GM21360 (cell line): ENCODE results near the gene BLM.
A peak's percentile ranks its signal among the peaks of the same experiment; 100 is the strongest.

Source experiments
- ATAC-seq: cut with Tn5 transposase; IDR thresholded peaks from one replicate; pipeline ENCODE4 v1.9.1; 2021; ENCODE audit warnings: mild to moderate bottlenecking, moderate library complexity; ENCODE audit not compliant: unreplicated experiment

Gene BLM

DNA sequence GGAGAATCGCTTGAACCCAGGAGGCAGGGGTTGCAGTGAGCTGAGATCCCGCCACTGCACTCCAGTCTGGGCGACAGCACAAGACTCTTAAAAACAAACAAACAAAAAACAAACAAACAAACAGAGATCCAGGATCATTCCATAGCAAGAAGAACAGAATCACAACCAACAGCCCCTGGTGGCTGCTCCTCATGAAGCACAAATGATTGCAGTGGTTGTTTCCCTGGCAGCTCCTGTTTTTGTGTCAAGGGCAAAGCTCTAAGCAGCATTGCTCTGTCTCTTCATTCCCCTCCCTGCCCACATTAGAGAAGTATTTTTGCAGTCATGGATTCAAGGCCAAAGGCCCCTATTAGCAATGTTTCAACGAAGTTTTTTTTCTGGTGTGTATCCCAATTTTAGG lies 25.8 kb upstream of the BLM start:
- no peak for ATAC-seq

DNA sequence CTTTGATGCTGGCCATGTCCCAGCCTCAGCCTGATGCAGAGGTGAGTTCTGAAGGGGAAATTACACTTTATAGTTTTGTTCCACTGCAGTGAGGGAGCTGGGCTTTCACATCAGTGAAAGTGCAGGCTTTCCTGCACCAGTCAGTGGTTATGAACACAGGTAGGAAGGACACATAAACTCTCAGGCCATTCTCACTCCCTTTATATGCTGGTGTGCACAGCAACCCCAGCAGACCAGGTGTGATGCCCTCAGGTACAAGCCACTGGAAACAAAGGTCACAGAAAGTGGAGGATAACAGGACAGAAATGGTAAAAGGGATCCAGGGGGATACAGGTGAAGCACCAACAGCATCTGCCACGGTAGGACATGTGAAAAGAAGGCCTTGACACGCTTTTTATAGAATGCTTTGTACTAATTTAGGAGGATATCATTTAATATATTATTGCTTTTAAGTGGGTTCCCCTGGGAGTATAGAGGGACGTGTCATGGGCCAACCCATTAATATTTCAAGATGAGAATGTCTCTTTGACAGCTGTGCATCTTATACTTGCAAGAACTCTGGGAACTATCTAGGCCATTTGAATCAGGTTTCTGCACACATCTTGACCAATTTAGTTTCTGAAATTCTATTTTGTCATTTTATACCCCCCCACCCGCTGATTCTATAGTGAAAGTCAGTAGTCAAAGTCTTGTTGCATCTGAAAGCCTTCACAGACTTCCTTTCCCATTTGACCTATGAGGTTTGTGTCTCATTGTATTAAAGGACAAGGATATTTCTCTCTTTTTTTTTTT lies 25.0 kb upstream of the BLM start:
- ATAC-seq, result peak; percentile 67

DNA sequence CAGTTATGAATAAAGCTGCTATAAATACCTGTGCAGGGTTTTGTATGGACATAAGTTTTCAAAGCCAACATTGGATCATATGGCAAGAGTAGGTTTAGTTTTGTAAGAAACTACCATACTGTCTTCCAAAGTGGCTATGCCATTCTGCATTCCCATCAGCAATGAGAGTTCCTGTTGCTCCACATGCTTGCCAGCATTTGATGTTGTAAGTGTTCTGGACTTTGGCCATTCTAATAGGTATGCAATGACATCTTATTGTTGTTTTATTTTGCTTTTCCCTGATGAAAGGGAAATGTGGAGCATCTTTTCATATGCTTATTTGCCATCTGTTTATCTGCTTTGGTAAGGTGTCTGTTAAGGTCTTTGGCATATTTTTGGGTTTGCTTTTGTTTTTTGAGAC lies 22.2 kb upstream of the BLM start:
- no peak for ATAC-seq

DNA sequence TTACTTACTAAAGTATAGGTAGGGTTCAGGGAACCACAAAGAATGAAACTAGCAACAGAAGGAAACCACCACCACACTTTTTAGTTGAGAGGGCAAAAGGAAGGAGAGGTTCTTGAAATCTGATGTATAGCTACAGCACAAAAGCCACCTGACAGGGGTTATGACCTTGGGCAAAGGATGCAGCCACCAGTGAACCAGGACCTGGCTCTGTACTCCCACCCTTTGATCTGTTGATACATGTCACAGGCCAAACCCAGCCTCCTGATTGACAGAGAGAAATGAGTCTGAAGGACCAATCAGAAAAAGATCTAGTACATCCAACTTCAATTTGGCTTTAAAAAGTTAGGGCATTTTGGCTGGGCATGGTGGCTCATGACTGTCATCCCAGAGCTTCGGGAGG lies 20.0 kb upstream of the BLM start:
- no peak for ATAC-seq

DNA sequence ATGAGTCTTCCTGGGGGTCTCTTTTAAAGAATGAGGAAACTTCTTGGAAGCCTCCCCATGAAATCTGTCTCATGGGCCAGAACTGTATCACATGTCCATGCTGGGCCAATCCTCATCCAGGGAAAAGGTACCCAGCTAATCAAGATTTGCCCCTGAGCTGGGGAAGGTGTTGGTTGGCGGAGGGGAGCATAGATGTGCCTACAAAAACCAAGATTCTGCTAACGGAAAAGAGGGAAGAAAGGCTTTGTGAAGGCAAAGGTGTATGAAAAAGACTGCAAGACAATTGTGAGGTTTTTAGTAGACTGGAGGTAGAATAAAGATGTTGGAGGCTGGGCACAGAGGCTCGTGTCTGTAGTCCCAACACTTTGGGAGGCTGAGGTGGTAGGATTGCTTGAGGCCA lies 18.5 kb upstream of the BLM start:
- no peak for ATAC-seq

DNA sequence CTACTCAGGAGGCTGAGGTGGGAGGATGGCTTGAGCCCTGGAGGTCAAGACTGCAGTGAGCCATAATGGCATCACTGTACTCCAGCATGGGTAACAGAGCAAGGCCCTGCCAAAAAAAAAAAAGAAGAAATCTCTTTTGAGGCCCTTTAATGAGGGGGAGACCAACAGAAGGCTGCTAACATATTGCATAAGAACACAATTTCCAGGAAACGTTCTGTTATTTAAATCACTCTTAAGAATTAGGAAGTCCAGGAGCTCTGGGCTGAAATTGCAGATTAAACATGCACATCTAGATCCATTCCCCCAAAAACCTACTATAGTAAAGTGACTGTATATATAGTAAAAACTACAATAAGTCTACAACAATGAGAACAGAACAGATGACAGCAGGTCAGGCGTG lies 16.1 kb upstream of the BLM start:
- no peak for ATAC-seq

DNA sequence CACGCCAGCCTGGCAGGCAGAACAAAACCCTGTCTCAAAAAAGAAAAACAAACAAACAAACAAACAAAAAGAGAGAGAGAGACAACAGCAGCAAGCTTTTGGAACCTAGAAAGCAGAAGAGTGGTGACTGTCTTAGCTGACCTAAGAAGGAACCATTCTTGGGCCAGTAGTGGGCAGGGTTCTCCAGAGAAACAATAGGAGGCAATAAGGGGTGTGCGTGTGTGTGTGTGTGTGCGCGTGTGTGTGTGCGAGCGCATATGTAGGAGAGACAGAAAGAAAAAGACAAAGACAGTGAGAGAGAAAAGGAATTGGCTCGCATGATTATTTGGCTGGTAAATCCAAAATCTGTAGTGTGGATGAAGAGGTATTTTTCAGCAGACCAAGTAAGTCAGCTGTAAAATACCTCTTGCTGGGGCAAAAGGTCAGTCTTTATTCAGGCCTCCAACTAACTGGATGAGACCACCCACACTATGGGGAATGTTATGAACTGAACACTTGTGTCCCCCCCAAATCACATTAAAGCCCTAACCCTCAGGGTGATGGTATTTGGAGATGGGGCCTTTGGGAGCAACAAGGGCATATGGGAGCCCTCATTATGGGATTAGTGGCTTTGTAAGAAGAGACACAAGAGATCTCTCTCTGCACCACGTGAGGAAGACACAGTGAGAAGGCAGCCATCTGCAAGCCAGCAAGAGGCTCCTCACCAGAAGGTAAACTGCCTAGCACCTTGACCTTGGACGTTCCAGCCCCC lies 15.1 kb upstream of the BLM start:
- ATAC-seq, result no peak

DNA sequence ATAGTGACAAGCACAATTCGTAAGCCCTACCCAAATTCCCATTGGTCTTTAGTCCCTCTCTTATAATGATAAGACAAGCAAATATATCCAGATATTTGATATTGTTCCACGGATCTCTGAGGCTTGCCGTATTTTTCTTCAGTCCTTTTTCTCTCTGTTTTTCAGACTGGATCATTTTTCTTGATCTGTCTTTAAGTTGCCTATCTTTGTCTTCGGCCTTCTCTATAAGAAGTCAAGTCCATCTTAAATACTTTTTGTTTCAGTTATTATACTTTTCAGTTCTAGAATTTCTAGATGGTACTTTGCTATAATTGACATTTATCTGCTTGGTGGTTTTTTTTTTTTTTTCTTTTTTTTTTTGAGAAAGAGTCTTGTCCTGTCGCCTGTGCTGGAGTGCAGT lies 13.7 kb upstream of the BLM start:
- no peak for ATAC-seq

DNA sequence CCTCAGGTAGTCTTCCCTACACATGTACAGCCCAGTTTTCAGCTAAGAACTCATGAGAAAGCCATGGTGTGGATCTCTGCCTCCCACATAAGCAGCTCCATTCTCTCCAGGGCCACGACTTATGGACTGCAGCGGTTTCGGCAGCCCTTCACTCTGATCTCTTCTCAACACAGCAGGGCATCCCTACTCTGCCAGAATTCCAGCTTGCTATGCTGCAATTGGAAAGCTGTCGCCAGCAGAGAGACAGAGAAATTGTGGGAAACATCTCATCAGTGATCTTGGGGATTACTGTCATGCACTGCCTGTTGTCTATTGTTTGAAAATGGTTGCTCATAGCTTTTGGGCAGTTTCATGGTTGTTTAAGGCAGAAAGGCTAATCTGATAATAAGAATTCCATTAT lies 11.9 kb upstream of the BLM start:
- no peak for ATAC-seq

DNA sequence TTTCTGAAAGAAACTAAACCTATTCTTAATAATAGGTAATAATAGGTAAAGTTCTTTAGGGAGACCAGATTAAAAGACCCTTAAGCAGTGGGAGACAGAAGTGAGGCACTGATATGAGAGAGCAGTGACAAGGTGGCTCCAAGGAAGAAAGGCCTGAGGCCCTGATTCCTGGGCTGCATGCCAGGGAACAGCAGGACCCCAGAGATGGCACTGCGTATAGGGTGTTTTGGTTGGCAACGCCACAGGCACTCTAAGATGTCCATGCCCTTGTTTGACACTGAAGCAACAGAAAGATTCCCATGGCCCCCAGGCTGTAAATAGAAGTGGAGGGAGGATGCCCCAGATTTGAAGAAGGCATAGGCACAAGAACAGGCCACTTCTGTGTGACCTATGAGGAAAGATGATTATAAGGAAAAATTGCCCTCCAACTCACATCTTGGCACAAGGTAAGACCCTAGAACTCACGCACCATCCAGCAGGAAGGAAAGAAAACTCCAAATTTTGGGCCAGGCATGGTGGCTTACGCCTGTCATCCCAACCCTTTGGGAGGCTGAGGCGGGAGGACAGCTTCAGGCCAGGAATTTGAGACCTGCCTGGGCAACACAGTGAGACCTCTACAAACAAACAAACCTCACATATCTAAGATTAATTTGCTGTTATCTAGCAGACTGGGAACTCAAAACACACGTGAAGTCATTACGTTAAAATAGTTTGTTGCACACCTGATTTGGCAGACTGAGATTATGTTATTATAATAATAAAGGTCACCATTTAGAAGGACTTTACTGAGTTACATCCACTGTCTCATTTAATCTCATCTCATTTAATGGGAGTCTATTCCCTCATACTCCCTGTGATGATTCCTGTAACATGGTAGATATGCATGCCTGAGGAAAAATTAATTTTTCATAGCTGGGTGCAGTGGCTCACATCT lies 10.5 kb upstream of the BLM start:
- ATAC-seq, result no peak

DNA sequence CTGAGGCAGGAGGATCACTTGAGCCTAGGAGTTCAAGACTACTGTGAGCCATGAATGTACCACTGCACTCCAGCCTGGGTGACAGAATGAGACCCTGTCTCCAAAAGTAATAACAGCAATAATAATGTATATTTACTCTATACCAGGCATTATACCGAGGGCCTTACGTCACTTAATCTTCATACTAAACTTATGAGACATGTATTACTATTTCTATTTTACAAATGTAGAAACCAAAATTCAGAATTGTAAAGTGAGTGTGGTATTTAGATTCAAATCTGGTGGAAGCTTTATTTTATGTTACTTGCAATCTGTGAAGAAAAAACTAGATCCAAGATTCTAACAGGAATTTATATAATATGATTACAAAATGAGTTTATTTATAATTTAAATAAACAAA lies 9.7 kb upstream of the BLM start:
- ATAC-seq, result no peak

DNA sequence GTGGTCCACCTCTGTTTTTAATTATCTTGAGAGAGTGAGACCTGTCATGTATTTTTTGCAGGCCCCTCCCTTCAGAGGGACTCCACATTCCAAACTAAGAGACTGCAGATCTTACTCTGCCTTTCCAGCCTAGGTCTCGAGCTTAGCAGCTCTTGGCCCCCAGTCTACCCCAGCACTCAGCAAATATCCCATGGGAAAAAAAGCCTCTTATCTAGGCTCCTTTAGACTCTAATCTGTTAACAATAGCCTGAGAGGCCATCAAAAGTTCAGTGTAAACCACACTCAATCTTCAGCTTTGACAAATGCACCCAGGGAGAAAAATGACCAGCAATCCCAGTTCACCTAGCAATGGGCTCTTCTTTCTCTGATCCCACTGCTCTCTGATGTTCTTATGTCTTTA lies 8.6 kb upstream of the BLM start:
- no peak for ATAC-seq

DNA sequence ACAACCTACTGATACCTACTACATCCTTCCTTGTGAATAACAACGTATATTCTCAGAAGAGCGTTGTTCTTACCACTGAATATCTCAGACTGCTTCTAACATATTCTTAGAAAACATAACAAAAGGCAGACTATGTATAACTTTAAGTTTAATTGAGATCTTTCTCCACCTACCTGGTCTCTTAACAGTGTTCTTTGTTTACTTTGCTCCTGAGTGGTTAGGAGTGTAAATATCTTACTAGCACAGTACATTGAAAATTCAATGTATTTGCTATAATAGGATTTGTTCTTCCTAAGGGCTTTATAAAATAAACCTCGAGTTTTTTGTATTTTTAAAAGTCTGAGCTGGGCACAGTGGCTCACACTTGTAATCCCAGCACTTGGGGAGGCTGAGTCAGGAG lies 7.9 kb upstream of the BLM start:
- ATAC-seq, result no peak

DNA sequence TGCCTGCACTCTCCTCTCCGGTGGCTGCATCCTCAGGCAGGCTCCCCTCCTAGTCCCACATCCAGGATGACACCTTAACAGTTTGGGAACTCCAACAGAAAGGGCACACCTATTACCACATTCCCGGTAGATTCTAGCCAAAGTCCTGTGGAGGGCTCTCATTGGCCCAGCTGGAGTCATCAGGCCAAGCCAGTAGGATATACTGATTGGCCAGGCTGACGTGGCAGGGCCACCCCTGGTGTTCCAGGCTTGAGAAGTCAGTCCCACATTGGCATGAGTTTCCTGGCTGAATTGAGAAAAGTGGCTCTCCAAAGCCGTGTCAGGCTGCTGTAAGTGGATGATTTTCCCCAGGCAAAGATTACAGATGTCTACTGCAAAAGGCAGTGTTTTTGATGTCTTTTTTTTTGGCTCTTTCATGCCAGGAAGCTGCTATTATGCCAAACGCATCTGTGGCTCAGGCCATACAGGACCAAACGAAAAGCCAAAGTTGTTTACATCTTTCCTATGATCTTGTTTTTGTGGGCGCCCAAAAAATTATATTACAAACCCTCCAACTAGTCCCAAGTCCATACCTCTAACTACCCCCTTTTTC lies 6.6 kb upstream of the BLM start:
- no peak for ATAC-seq

DNA sequence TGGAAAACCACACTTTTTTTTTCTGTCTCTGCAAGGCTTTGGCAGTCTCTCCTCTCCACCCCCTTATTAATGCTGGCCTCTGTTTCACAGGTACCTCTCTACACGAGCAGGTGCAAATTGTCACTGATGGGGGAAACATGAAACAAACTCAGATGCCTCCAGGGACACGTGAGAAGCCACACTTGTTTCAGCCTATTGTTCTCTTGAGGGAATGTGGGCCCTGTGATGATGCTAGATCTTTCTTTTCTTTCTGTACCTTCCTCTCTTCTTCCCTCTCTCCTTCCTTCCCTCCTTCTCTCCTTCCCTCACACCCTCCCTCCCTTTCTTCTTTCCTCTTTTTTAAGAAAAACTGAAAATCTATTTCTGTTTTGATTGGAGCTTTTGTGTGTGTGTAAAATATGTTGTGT lies 5.7 kb upstream of the BLM start:
- no peak for ATAC-seq

DNA sequence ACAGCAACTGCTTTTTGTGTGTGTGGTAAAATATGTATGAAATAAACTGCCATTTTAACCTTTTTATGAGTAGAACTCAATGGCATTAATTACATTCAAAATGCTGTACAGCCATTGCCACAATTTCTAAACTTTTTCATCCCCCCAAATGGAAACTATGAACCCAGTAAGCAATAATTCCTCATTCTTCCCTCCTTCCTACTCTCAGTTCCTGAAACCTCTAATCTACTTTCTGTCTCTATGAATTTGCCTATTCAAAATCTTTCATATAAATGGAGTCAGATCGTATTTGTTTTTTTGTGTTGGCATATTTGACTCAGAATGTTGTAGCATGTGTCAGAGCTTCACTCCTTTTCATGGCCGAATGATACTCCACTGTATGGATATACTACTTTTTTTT lies 5.3 kb upstream of the BLM start:
- no peak for ATAC-seq

DNA sequence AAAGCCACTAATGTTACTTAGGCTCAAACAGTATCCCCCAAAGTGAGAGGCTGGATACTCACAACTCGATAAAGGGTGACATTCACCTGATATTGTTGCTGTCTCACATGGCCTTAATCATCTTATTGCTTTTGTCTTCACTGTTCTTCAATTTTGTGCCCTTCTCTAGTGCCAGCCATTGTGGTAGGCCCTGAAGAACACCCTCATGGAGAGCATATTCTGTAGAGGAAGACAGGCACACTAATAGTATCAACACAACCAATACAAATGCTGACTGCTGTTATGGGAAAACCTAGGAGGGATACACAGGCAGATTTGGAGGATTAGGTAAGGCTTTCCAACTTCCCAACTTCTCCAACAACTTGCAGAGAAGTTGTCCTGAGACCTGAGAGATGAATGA lies 4.1 kb upstream of the BLM start:
- ATAC-seq, result no peak

DNA sequence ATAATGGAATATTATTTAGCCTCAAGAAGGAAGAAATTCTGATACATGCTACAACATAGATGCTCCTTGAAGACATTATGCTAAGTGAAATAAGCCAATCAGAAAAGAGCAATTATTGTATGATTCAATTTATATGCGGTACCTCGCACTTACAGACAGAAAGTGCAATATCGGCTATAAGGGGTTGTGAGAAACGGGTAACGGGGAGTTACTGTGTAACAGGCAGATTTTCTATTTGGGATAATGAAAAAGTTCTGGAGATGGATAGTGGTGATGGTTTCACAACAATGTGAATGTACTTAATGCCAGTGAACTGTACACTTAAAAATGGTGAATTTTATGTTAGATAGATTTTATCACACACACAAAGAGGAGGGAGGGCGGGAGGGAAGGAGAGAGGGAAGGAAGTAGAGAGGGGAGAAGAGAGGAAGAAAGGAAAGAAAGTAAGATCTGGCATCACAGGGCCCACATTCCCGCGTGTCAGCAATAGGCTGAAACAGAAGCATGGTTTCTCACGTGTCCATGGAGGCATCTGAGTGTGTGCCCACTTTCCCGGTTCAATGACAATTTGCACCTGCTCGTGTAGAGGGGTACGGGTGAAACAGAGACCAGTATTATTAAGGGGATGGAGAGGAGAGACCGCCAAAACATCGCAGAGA lies 700 bp upstream of the BLM start:
- ATAC-seq, result no peak

DNA sequence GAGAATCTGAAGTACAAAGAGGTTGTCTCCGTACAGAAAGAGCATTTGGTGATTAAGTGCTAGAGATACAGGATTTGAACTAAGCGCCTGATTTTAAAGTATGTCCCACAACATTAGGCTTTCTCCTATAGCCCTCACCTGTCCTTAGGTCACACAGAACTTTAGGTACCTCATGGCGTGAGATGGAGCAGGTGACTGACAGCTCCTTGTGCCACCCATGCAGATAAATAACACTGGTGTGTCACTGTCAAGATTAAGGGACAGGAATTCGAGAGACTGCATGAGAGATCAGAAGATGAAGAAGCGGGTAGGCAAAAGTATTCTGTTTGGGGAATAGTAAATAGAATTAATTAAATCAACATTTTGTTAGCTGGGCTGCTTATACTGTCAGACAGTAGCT lies 1.1 kb downstream of the BLM start:
- ATAC-seq, result no peak

DNA sequence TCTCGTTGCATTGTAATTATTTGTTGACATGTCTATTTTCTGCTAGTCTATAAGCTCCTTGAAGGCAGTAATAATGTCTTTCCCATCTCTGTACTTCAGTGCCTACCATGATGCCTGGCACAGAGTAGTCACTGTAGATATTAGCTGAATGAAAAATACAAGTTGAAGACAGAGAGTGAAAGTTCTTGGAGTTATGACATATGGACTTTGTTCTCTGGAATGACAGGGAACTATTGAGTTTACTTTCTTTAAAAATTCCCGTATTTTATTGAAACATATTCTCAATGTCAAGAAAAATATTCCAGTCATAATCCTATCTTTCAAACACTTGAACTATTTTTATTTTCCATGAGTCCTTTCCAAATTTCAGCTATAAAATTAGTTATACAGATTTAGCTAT lies 3.0 kb downstream of the BLM start:
- ATAC-seq, result no peak

DNA sequence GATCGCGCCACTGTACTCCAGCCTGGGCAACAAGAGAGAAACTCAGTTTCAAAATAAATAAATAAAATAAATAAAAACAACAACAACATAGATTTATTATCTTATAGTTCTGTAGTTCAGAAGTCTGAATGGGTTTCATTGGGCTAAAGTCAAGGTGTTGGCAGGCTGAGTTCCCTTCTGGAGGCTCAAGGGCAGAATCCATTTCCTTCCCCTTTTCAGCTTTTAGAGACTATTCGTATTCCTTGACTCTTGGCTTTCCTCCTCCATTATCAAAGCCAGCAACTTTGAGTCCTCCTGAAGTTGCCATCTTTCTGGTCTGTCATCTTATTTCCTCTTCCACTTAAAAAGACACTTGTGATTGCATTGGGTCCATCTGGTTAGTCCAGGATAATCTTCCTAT lies 12.1 kb downstream of the BLM start:
- no peak for ATAC-seq
